ENCODE measurements around the gene RHOXF2B. TPM values are rescaled to one million over a fixed set of nuclear protein-coding genes. Genes with fewer than 3 reads are reported as not detected.
A peak's percentile ranks its signal among the peaks of the same experiment; 100 is the strongest.
"Not testable (repeated sequence)": the region's sequence is repeated elsewhere in the genome, so short reads cannot be mapped to it uniquely, and the experiment has no call there.

RHOXF2B gene
- total RNA-seq, 1 donor from 2014 or later, result not detected

- no peak overlapping the region for H3K27ac ChIP-seq (ENCODE audit: low read depth, low read length)
- Mint-ChIP-seq H3K9me3 (ENCODE audit: unreplicated experiment) (no peaks in the 10 kb centered on the region), H3K27ac (ENCODE audit: unreplicated experiment) (no peak overlapping the region), H3K36me3 (ENCODE audit: low read depth, unreplicated experiment) (no peaks in the 10 kb centered on the region), H3K4me1 (ENCODE audit: low read depth, unreplicated experiment) (no peaks in the 10 kb centered on the region), H3K27me3 (ENCODE audit: low read depth, unreplicated experiment) (peaks cover 3% of the 10 kb centered on the region), H3K4me3 (ENCODE audit: unreplicated experiment) (no peak overlapping the region)
- TF ChIP-seq EZH2 (IDR thresholded peaks at IDR 0.05; ENCODE audit: insufficient read depth, low read length) (no peak), CTCF (IDR thresholded peaks at IDR 0.05; ENCODE audit: insufficient read depth, low read depth, low read length) (no peak)
- no peak for FAIRE-seq
- no peak overlapping the region for H3K4me3 ChIP-seq (ENCODE audit: insufficient read depth, low read depth, low read length)
- H3K27me3 ChIP-seq (ENCODE audit: insufficient read depth, low read length), result no peaks in the 10 kb centered on the region
- no peaks in the 10 kb centered on the region for H3K9me3 ChIP-seq (ENCODE audit: insufficient read depth, low read depth, low read length)
- no peak for DNase-seq (ENCODE audit: low read depth)
- no peaks in the 10 kb centered on the region for H3K79me2 ChIP-seq (ENCODE audit: insufficient read depth, low read length)
- H3K36me3 ChIP-seq (ENCODE audit: insufficient read depth, low read length), result no peaks in the 10 kb centered on the region
- no peak overlapping the region for H3K4me2 ChIP-seq (ENCODE audit: low read length)
- no peaks in the 10 kb centered on the region for H3K4me1 ChIP-seq (ENCODE audit: insufficient read depth, low read length)
- no peak overlapping the region for H3K9ac ChIP-seq (ENCODE audit: low read length)
- H2AFZ ChIP-seq (ENCODE audit: low read depth, low read length), result no peak overlapping the region
- H4K20me1 ChIP-seq (ENCODE audit: insufficient read depth, low read length), result no peaks in the 10 kb centered on the region
These were observed 40.8 kb downstream of the RHOXF2B start for GRCh38 chrX:120036704-120037103.

- not testable (repeated sequence) for H3K4me1 ChIP-seq (ENCODE audit: insufficient read depth, low read length); H3K27ac Mint-ChIP-seq (ENCODE audit: unreplicated experiment); DNase-seq (ENCODE audit: low read depth); H3K27ac ChIP-seq (ENCODE audit: low read depth, low read length); H3K9me3 Mint-ChIP-seq (ENCODE audit: unreplicated experiment); H3K9me3 ChIP-seq (ENCODE audit: insufficient read depth, low read depth, low read length); H3K4me3 Mint-ChIP-seq (ENCODE audit: unreplicated experiment); FAIRE-seq; H3K4me2 ChIP-seq (ENCODE audit: low read length); H3K27me3 Mint-ChIP-seq (ENCODE audit: low read depth, unreplicated experiment); H3K36me3 Mint-ChIP-seq (ENCODE audit: low read depth, unreplicated experiment); H3K4me3 ChIP-seq (ENCODE audit: insufficient read depth, low read depth, low read length); H4K20me1 ChIP-seq (ENCODE audit: insufficient read depth, low read length); H3K36me3 ChIP-seq (ENCODE audit: insufficient read depth, low read length); H3K9ac ChIP-seq (ENCODE audit: low read length); H3K4me1 Mint-ChIP-seq (ENCODE audit: low read depth, unreplicated experiment); H3K27me3 ChIP-seq (ENCODE audit: insufficient read depth, low read length); H2AFZ ChIP-seq (ENCODE audit: low read depth, low read length); H3K79me2 ChIP-seq (ENCODE audit: insufficient read depth, low read length)
These were observed 41.8 kb downstream of the RHOXF2B start for GRCh38 chrX:120035522-120036309.

- no peaks in the 10 kb centered on the region for H3K4me1 ChIP-seq (ENCODE audit: insufficient read depth, low read length)
- no peak for TF ChIP-seq CTCF (IDR thresholded peaks at IDR 0.05; ENCODE audit: insufficient read depth, low read depth, low read length)
- TF ChIP-seq EZH2 (IDR thresholded peaks at IDR 0.05; ENCODE audit: insufficient read depth, low read length), result no peak
- no peaks in the 10 kb centered on the region for H3K36me3 Mint-ChIP-seq (ENCODE audit: low read depth, unreplicated experiment)
- FAIRE-seq, result peak; percentile 82
- H3K27ac ChIP-seq (ENCODE audit: low read depth, low read length), result no peak overlapping the region
- no peak for DNase-seq (ENCODE audit: low read depth)
- peaks cover 5% of the 10 kb centered on the region for H3K9me3 Mint-ChIP-seq (ENCODE audit: unreplicated experiment)
- no peaks in the 10 kb centered on the region for H4K20me1 ChIP-seq (ENCODE audit: insufficient read depth, low read length)
- no peaks in the 10 kb centered on the region for H3K9me3 ChIP-seq (ENCODE audit: insufficient read depth, low read depth, low read length)
- H3K9ac ChIP-seq (ENCODE audit: low read length), result no peak overlapping the region
- no peak overlapping the region for H3K4me3 Mint-ChIP-seq (ENCODE audit: unreplicated experiment)
- no peaks in the 10 kb centered on the region for H3K4me1 Mint-ChIP-seq (ENCODE audit: low read depth, unreplicated experiment)
- peaks cover 4% of the 10 kb centered on the region for H3K27me3 Mint-ChIP-seq (ENCODE audit: low read depth, unreplicated experiment)
- H3K79me2 ChIP-seq (ENCODE audit: insufficient read depth, low read length), result no peaks in the 10 kb centered on the region
- no peak overlapping the region for H2AFZ ChIP-seq (ENCODE audit: low read depth, low read length)
- no peak overlapping the region for H3K4me3 ChIP-seq (ENCODE audit: insufficient read depth, low read depth, low read length)
- H3K36me3 ChIP-seq (ENCODE audit: insufficient read depth, low read length), result no peaks in the 10 kb centered on the region
- no peaks in the 10 kb centered on the region for H3K27me3 ChIP-seq (ENCODE audit: insufficient read depth, low read length)
- H3K27ac Mint-ChIP-seq (ENCODE audit: unreplicated experiment), result no peak overlapping the region
- H3K4me2 ChIP-seq (ENCODE audit: low read length), result no peak overlapping the region
These were observed 48.1 kb downstream of the RHOXF2B start for GRCh38 chrX:120029354-120029753.

All from astrocyte (in vitro differentiated cells and primary cell).